DND-41 (cell line): ENCODE data around the gene NR2E1.

ENCODE experiments used
- ATAC-seq: fragments of 200-7000 bp; cut with Tn5 transposase; 3 replicates; pipeline ENCODE4 v1.9.1; 2021; ENCODE audit warnings: low read depth; ENCODE audit not compliant: insufficient read depth
- DNase-seq: peaks from one replicate; pipeline ENCODE4 v3.0.0-alpha.2; 2020
- H2AFZ ChIP-seq: 2 replicates; pipeline ENCODE4 v1.6.0; 2012; ENCODE audit warnings: low read depth, low read length
- H3K27ac ChIP-seq: 2 replicates; pipeline ENCODE4 v1.5.1; 2012; ENCODE audit warnings: low read length, inconsistent platforms
- H3K27me3 ChIP-seq: fragments of 200-600 bp; sonication (generic); 2 replicates; pipeline ENCODE4 v1.6.0; 2012; ENCODE audit warnings: low read length, mild to moderate bottlenecking, inconsistent platforms; ENCODE audit not compliant: insufficient read depth, poor library complexity
- H3K36me3 ChIP-seq: 2 replicates; pipeline ENCODE4 v1.5.1; 2012; ENCODE audit warnings: low read length, inconsistent platforms; ENCODE audit not compliant: insufficient read depth
- H3K4me1 ChIP-seq: 2 replicates; pipeline ENCODE4 v1.5.1; 2012; ENCODE audit warnings: mild to moderate bottlenecking, low read length; ENCODE audit not compliant: insufficient read depth
- H3K4me2 ChIP-seq: 2 replicates; pipeline ENCODE4 v1.6.0; 2012; ENCODE audit warnings: mild to moderate bottlenecking, moderate library complexity, low read length, inconsistent platforms; ENCODE audit not compliant: insufficient read depth
- H3K4me3 ChIP-seq, 2 experiments: fragments of 200-600 bp in 1 of 2; shearing (Covaris generic) in 1 of 2; 2 replicates each; pipeline ENCODE4 v1.5.1; 2012 to 2016; ENCODE audit warnings: inconsistent platforms in 2 of 2, low read length in 2 of 2, mild to moderate bottlenecking in 2 of 2, low read depth in 1 of 2, moderate library complexity in 1 of 2
- H3K79me2 ChIP-seq: 2 replicates; pipeline ENCODE4 v1.6.0; 2012; ENCODE audit warnings: low read length, inconsistent platforms; ENCODE audit not compliant: insufficient read depth
- H3K9ac ChIP-seq: 2 replicates; pipeline ENCODE4 v1.6.0; 2012; ENCODE audit warnings: low read depth, mild to moderate bottlenecking, inconsistent platforms, low read length, moderate library complexity
- H3K9me3 ChIP-seq: 2 replicates; pipeline ENCODE4 v1.5.1; 2012; ENCODE audit warnings: low read length, moderate library complexity, mild to moderate bottlenecking, inconsistent platforms; ENCODE audit not compliant: insufficient read depth, severe bottlenecking
- H4K20me1 ChIP-seq: 2 replicates; pipeline ENCODE4 v1.6.0; 2012; ENCODE audit warnings: low read length; ENCODE audit not compliant: insufficient read depth
- EZH2 ChIP-seq: IDR thresholded peaks from 3 replicates; pipeline ENCODE4 v1.6.1; 2012; ENCODE audit warnings: borderline replicate concordance, low read depth, mild to moderate bottlenecking, moderate library complexity, low read length, inconsistent platforms; ENCODE audit not compliant: severe bottlenecking
- TF ChIP-seq, protein P1 (sequence below): IDR thresholded peaks from 2 replicates; pipeline ENCODE4 v1.5.1; 2012; ENCODE audit warnings: borderline replicate concordance, low read length, moderate library complexity, mild to moderate bottlenecking; ENCODE audit not compliant: poor library complexity, severe bottlenecking; ENCODE audit errors: extremely low read depth

The NR2E1 gene

DNA sequence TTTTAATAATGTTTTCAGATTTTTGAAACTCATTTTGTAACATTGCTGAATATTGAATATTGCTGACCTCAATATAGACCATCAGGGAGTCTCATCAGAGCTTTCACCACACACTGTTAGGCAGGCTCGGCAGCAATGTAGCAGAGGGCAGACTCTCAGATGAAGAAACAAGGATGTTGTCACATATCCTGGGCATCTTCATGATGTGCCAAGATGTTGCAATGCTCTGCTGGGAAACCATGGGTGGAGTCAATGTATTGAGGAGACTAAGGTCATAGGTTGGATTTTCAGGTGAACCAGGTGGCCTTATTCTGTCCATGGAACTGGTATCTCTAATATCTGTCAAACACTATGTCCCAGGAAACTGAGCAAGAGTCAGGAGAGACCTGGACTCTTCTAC is 27.3 kb downstream of the NR2E1 start:
- Histone ChIP-seq H3K4me3 (no peak overlapping the region), H3K4me2 (no peak overlapping the region), H3K36me3 (no peaks in the 10 kb centered on the region), H3K9me3 (no peaks in the 10 kb centered on the region), H4K20me1 (no peaks in the 10 kb centered on the region), H3K9ac (no peak overlapping the region), H3K79me2 (no peaks in the 10 kb centered on the region), H2AFZ (no peak overlapping the region), H3K4me1 (no peaks in the 10 kb centered on the region), H3K27me3 (no peaks in the 10 kb centered on the region), H3K27ac (no peak overlapping the region)
- DNase-seq (no peak), ATAC-seq (no peak)
- TF ChIP-seq, protein P1, sequence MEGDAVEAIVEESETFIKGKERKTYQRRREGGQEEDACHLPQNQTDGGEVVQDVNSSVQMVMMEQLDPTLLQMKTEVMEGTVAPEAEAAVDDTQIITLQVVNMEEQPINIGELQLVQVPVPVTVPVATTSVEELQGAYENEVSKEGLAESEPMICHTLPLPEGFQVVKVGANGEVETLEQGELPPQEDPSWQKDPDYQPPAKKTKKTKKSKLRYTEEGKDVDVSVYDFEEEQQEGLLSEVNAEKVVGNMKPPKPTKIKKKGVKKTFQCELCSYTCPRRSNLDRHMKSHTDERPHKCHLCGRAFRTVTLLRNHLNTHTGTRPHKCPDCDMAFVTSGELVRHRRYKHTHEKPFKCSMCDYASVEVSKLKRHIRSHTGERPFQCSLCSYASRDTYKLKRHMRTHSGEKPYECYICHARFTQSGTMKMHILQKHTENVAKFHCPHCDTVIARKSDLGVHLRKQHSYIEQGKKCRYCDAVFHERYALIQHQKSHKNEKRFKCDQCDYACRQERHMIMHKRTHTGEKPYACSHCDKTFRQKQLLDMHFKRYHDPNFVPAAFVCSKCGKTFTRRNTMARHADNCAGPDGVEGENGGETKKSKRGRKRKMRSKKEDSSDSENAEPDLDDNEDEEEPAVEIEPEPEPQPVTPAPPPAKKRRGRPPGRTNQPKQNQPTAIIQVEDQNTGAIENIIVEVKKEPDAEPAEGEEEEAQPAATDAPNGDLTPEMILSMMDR: no peak
- TF ChIP-seq EZH2: no peak

DNA sequence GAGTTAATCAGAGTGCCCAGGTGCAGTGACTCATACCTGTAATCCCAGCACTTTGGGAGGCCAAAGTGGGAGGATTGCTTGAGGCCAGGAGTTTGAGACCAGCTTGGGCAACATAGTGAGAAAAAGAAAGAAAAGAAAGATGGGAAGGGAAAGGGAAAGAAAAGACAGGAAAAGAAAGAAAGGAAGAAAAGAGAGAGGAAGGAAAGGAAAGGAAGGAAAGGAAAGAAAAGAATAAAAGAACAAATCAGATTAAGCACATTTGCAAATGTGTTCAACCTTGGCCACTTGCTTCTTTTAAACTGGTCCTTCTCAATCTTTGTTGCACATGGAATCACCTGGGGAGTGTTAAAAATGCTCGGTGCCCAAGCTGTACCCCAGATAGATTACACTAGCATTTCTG is 28.0 kb downstream of the NR2E1 start:
- Histone ChIP-seq H3K9me3 (no peaks in the 10 kb centered on the region), H3K27me3 (no peaks in the 10 kb centered on the region), H2AFZ (no peak overlapping the region), H4K20me1 (no peaks in the 10 kb centered on the region), H3K4me1 (no peaks in the 10 kb centered on the region), H3K79me2 (no peaks in the 10 kb centered on the region), H3K27ac (no peak overlapping the region), H3K36me3 (no peaks in the 10 kb centered on the region), H3K4me3 (no peak overlapping the region), H3K9ac (no peak overlapping the region), H3K4me2 (no peak overlapping the region)
- no peak for TF ChIP-seq EZH2
- TF ChIP-seq, protein P1: no peak
- ATAC-seq (no peak), DNase-seq (no peak)

DNA sequence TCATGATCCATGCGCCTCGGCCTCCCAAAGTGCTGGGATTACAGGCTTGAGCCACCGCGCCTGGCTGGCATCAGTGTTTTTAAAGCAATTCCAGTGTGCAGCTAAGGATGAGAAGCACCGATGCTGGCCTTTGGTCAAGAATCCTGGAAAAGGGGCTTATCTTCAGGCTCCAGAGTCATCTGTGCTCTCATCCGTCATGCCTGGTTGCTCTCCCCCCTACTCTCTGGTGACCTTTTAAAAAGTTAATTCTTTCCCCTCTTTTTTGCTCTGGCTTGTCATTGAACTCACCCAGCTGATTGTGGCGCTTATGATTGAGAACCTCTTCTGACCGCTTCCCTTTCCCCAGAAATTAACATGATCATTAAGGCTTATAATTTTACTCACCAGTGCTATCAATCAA is 28.7 kb downstream of the NR2E1 start:
- H3K4me3 ChIP-seq: no peak overlapping the region
- H4K20me1 ChIP-seq: no peaks in the 10 kb centered on the region
- no peak overlapping the region for H3K9ac ChIP-seq
- no peaks in the 10 kb centered on the region for H3K4me1 ChIP-seq
- H3K27me3 ChIP-seq: no peaks in the 10 kb centered on the region
- no peaks in the 10 kb centered on the region for H3K36me3 ChIP-seq
- no peaks in the 10 kb centered on the region for H3K79me2 ChIP-seq
- TF ChIP-seq, protein P1: no peak
- no peak for TF ChIP-seq EZH2
- no peak for ATAC-seq
- H3K9me3 ChIP-seq: no peaks in the 10 kb centered on the region
- no peak for DNase-seq
- no peak overlapping the region for H3K27ac ChIP-seq
- no peak overlapping the region for H3K4me2 ChIP-seq
- H2AFZ ChIP-seq: no peak overlapping the region

DNA sequence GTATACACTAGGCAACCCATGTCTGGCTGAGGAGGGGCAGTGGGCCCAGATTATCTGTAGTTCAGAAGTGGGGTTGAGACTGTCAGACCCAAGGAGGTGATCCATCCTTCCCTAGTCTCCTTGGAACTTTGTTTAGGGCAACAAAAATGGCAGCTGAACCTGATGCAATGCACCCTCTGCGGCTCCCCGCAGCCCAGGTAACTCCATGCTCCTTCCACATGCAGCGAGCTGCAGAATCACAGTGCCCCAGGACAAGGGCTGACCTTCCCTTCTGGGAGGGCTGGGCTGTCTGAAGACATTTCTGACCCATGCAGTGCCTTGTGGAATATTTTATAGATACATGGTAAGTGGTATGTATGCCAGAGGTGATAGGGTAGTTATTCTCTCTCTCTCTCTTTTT is 29.4 kb downstream of the NR2E1 start:
- Histone ChIP-seq H3K9ac (no peak overlapping the region), H2AFZ (no peak overlapping the region), H3K9me3 (no peaks in the 10 kb centered on the region), H3K4me2 (no peak overlapping the region), H3K27me3 (no peaks in the 10 kb centered on the region), H3K27ac (no peak overlapping the region), H3K4me3 (no peak overlapping the region), H4K20me1 (no peaks in the 10 kb centered on the region), H3K4me1 (no peaks in the 10 kb centered on the region), H3K79me2 (no peaks in the 10 kb centered on the region), H3K36me3 (no peaks in the 10 kb centered on the region)
- no peak for TF ChIP-seq EZH2
- TF ChIP-seq, protein P1: no peak
- no peak for ATAC-seq
- no peak for DNase-seq
